HG02938 (cell line): ENCODE measurements around the gene FNDC5.

ENCODE experiments used
- ATAC-seq: cut with Tn5 transposase; IDR thresholded peaks from one replicate; pipeline ENCODE4 v1.9.1; 2021; ENCODE audit warnings: mild to moderate bottlenecking, moderate library complexity; ENCODE audit not compliant: unreplicated experiment

The FNDC5 gene

GRCh38 chr1:32867151-32867550 is 3.6 kb downstream of the FNDC5 start:
- ATAC-seq: no peak

DNA sequence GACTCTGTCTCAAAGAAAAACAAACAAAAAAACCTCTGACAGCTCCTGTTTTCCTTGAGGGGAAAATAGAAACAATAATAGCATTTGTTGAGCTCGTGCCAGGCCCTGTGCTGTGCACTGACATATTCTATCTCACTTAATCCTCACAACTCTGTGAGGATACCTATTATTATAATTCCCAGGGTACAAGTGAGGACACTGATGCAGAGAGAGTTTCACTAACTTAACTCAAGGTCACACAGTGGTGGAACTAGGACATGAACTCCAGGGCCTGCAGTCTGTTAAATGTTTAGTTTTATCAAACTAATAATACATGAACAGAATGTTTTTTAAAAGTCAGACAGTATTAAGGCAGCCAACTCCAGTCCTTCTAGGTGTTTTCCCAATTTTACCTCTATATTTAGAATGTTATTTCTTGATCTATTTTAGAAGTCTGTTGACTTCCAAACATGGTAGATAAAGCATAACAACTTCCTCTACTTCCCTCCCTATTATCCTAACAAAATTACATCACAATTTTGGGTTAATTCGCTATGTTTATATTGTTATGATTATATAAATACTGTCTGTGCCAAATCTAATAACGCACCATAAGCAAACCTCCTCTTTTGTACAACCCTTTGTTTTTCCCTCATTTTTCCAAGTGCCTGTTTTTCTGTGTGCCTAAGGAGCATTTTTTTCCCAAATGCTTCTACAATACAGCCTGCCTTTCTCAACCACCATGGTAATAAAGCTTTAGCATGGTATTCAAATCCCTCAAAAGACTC is 4.9 kb downstream of the FNDC5 start:
- ATAC-seq: no peak

DNA sequence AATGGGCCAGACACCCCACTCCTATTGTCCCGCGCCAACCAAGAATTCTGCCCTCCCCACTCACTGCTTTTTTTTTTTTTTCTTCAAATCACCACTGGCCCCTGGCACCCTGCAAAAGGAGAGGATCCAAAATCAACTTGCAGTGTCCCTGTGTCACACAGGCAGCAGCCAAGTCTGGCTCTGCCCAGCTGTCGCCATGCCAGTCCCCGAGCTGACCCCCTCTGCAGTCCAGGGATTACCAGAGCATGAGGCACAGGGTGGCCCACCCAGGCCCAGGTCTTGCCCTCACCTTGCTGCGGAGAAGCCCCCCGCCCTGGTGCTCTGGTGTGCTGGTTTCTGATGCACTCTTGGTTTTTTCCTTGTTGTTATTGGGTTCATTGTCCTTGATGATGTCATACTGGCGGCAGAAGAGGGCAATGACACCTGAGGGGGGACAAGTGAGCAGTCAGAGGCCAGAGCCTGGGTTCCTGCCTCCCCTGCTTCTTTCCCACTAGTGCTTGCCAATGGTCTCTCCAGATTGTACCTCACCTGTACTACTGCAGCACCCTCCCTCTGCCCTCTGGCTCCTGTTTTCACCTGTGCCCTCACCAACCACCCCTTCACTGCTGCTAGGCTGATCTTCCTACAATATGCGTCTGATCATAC is 6.2 kb downstream of the FNDC5 start:
- no peak for ATAC-seq

DNA sequence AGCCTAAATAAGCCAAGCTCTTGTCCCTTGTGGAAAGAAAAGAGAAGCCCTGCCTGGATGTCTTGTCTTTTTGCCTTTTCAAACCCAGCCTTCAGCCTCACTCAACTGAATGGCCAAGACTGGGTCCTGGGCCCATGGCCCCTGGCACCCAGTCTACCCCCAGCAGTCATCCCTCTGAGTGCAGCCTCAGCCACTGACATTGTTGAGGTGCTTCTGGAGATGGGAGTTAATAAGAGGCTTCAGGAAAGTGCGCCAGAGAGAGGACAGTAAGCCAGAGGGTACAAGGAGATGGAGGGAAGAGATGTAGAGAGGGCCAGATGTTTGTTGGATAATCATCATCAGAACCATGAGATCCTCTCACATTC is 6.8 kb downstream of the FNDC5 start:
- no peak for ATAC-seq

DNA sequence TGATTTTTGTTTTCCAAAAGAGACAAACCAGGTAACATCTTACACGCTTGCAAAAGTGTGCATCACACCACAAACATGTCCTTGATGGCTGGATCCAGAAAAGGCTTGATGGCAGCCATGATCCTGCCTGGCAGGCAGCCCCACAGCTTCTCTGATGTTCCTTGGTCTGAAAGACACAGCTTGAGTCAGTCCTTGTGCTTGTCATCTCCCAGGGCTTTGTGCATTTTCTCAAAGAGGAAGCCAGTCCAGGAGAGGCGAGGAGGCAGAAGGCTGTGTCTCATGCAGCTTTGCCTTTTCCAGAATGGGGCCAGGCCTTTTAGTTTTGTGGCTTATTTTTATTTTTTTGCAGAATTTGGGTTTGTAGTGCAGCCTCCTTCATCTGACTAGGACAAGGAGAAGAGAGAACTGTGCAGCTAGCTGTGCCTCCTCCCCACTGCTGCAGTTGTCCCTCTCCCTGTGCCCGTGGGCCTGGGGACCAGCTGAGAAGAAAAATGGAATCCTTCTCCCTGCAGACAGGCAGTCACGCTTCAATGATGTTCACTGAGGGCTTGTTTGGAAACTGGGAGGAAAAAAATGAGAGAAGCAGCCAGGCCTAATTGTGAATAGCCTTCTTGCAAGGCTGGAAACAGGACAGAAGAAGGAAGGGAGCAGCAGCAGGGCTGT is 7.4 kb downstream of the FNDC5 start:
- ATAC-seq: no peak

GRCh38 chr1:32861904-32862695 is 8.6 kb downstream of the FNDC5 start:
- no peak for ATAC-seq

DNA sequence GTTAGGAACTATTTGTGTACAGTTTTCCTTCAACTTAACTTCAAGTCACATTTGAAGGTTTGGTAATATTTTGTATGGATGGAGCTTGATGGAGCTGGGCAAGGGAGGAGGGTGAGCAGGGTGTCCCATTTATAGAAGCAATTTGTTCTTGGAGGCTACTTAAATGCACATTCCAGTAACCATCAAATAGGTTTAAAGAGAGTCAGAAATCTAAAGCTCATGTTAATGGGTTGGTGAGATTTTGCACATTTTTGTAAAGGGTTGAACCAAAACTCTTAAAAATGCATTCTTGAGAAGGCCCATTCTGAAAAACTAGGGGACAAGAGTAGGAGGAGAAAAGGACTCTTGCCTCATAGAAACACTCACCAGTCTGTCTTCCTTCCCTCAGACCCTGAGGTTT is 10.1 kb downstream of the FNDC5 start:
- no peak for ATAC-seq

DNA sequence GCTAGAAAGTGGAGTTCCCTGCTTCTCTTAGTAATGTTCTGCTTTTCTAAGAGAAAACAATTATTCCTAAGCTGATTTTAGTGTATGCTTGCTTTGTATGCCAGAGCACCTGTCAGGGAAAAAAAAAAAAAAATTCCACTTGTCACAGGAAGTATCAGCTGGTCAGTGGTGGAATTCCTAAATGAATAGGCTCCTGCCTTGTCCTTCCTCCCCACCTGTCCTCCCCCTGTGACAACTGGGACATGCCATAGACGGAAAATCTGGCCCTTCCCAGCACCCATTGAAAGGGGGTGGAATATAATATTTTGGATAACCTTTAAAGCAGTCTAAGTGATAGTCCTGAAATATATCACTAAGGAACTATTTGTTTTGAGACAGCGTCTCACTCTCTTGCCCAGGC is 10.8 kb downstream of the FNDC5 start:
- no peak for ATAC-seq

GRCh38 chr1:32858791-32859190 is 11.9 kb downstream of the FNDC5 start:
- no peak for ATAC-seq

GRCh38 chr1:32858136-32858535 is 12.6 kb downstream of the FNDC5 start:
- ATAC-seq: no peak

- no peak for ATAC-seq
Measured at GRCh38 chr1:32855861-32856617, 14.7 kb downstream of the FNDC5 start.

DNA sequence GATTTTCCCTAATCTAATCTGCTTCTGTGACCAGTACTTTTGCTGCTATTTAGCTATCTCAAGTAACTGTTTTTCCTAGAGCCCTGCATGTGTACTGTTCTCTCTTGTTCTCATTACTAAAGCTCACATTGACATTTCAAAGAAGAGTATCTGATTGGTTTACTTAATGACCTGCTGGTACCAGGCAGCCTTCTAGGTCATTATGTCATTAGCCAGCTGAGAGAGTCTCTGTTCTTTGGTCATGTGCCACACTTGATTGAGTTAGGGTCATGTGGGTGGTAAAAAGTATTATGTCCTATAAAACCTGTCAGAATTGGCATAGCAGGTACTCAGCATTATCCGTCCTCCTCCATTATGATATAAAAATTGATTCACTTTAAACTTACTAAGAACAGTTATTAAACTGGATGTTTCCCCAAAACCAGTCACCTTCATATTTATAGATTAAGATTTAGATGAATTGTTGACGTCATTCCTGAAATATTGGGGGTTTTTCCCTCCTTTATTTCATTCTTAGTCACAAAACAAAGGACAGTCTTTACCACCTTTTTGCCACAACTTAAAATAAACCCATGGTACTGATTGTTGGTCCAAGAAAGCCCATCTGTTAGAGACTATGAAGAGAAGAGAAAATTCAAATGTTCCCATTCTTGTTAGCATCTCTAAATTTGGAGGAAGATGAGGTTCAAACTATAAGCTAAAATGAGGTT is 22.2 kb downstream of the FNDC5 start:
- no peak for ATAC-seq

DNA sequence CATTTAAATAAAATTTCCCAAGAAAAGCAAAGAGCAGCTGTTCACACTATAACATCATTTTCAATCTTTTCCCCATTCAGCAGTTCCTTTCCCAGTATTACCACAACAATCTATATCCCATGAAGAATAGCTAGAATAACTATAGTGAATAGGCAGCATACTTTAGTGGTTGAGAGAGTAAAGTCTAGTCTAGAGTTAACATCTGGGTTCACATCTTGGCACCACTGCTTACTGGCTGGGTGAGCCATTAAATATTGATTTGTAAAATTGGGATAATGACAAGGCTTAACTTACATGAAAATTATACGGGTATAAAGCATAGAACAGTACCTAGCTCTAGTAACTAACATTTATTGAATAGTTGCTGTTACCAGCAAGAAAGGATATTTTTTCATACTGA is 38.8 kb downstream of the FNDC5 start:
- ATAC-seq: no peak

GRCh38 chr1:32830092-32830852 is 40.4 kb downstream of the FNDC5 start:
- ATAC-seq: no peak

- ATAC-seq: no peak
Measured at GRCh38 chr1:32828341-32828740, 42.4 kb downstream of the FNDC5 start.

DNA sequence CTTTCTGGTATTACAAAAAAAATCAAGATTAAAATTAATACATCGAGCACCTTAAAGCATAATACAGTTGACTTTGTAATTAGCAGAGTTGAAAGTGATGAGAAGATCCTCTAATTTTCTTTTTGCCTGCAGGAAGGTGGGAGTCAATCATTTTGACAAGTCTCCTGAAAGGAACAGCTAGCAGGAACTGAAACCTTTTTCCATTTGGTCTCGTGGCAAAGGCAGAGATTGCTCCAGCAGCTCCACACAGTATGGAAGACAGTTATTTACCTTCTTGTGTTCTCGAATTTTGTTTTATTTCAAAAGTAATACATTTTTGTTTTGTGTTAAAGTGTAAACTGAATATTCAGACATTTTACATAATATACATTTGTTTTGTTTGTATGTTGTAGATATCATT is 45.5 kb downstream of the FNDC5 start:
- ATAC-seq: no peak

- ATAC-seq: peak; percentile 41
Measured at GRCh38 chr1:32818804-32819541, 51.7 kb downstream of the FNDC5 start.
